Lung microvascular endothelial cell (primary cell): Measurements from ENCODE around the gene PDE2A. TPM values are rescaled to one million over a fixed set of nuclear protein-coding genes. Genes with fewer than 3 reads are reported as not detected.
A peak's percentile ranks its signal among the peaks of the same experiment; 100 is the strongest.

ENCODE experiments used
- DNase-seq, 2 donors: peaks; one replicate each; pipeline versions ENCODE4 v3.0.0 to v3.0.0-alpha.2; 2010; ENCODE audit warnings: low read depth in 2 of 2
- total RNA-seq: library from RNA; depleted of rRNA; stranded (reverse); fragments of >200 nt; gene quantifications from 2 replicates; pipeline ENCODE4 v1.2.1, GENCODE V29; 2014

The PDE2A gene
- total RNA-seq, 1 donor from 2014 or later: 415 TPM

DNA sequence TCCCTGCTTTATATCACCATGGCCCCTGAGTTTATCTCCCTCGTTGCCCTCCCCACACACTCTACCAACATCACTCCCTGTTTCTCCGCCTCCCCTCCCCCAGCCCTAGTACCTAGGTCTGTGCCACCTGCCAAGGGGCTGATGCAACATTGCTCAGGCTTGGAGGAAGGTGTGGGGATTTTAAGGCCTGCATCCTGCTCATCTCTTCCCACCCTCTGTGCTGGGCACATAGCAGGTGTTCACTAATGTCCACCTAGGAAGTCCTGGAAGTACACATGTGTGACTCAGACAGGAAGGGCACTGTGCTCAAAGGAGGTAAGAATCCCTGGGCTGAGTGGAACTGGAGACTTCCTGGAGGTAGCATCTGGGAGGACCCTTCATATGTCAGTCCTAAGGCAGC, 37.0 kb downstream of the PDE2A start:
- DNase-seq: peak in 1 of 2 donors; percentile 14

DNA sequence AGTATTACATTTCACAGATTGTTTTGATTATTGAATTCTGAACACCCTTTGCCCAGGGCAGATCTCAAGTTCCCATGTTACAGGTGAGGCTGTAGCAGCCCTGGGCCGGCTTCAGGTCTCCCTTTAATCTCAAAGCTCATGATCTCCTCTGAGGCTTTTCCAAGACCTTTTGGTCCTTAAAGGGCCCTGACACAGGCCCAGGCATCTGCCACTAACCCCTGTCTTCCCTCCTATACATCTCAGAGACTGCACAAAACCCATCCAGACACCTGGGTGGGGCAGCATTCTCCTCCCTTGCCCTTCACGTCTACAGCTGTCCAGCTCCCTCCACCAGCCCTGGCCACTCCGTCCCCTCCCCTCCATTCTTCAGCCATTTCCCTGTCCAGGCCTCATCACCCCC, 37.8 kb downstream of the PDE2A start:
- no peak for DNase-seq

DNA sequence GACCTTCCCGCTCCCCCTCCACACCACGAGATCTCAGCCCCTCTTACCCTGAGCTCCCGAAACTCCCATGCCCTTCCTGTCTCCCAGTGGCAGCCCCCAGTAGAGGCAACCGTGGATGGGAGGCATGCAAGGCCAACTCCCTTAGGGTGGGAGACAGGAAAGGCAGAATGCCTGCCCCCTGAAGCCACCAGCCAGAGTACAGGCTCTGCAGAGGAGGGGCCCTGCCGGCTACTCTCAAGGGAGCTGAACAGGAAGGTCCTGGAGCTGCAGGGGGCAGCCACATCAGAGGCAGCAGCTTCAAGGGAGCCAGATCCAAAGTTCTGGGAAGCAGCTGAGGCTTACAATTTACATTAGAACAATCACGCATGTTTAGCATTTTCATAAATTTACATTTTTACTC, 38.3 kb downstream of the PDE2A start:
- no peak for DNase-seq

DNA sequence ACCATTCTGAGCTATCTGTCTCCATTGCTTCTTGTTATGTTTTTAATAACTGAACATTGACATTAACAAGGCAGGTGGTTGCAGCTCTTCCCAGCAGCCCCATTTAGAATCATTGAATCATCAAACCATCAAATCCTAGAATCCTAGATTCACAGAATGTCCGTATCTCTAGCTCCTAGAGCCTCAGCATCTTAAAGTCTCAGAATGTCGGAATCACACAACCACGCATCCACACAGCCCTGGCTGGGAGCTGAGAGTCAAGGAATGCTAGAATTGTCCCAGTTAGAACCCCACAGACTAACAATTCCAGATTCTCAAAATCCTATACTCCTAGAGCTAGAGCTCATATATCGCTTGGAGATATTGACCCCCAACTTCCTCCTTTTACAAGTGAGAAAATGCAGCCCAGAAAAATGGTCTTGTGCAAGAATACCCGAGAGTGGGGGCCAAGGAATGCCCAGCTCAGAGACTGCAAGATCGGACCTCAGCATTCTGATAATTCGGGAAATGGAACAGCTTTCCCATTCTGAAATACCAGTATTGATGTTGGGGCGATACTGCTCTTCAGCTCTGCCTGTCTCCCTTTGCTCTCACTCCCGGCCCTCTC, 38.8 kb downstream of the PDE2A start:
- DNase-seq: no peak

DNA sequence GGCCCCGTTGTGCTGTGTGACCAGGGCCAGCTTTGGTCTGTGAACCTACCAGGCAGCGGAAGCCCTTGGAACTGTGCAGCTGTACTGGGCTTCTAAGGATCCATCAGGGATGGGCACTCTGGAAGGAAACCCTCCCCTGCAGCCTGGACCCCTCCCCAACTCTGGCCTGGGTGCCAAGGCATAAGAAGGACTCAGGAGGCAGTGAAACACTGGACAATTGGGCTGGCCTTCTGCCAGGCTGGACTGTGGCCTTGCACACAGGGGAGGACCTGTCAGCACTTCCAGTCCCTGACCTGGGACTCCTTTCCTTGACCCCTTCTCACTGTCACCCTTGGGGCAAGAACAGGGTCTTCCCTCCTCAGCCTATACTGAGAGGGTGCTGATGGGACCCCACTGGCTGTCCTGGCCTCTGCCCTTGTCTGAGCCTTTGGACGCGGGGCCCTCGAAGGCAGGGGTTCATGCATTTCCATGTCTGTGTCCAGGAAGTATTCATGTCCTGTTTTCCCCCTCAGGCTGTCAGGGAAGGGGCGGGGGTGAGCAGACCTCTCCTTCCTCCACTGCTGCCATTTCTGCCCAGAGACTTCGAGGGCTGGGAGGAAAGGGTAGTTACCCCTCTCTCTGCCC, 39.6 kb downstream of the PDE2A start:
- peak; percentile 20 to 49 for DNase-seq

DNA sequence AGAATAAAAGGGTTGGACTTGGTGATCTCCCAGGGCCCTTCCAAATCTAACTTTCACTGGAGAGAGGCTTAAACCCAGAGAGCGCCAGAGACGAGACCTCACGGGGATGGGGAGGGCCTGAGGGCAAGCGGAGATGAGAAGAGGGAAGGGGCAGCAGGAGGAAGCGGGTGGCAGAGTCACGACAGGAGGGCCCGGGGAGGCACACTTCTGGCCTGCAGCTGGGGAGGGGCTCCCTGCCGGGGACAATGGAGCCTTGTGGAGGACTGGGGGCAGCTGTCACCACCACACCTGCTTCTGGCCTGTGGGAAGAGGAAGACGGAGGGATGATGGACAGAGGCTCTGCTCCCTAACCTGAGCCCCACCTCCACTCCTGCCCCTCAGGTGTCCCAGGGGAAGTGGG, 40.2 kb downstream of the PDE2A start:
- DNase-seq: no peak

DNA sequence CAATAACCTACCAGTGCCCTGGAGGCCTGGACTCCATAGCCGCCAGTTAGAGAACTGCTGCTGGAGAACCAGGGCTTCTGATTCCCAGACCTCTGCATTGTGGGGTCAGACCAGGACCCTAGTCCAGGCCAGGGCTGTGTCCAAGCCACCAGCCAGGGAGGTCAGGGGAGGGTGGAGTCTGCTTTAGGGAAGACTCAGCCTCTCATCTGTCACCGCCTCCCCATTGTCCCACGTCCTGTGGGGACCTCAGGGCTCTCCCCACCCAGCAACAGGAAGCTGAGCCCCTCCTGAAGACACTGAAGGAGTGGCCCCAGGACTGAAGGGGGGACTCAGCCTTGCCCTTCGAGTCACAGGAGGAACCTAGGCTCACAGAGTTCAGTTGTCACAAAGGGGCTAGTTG, 41.2 kb downstream of the PDE2A start:
- peak in 1 of 2 donors; percentile 46 for DNase-seq

DNA sequence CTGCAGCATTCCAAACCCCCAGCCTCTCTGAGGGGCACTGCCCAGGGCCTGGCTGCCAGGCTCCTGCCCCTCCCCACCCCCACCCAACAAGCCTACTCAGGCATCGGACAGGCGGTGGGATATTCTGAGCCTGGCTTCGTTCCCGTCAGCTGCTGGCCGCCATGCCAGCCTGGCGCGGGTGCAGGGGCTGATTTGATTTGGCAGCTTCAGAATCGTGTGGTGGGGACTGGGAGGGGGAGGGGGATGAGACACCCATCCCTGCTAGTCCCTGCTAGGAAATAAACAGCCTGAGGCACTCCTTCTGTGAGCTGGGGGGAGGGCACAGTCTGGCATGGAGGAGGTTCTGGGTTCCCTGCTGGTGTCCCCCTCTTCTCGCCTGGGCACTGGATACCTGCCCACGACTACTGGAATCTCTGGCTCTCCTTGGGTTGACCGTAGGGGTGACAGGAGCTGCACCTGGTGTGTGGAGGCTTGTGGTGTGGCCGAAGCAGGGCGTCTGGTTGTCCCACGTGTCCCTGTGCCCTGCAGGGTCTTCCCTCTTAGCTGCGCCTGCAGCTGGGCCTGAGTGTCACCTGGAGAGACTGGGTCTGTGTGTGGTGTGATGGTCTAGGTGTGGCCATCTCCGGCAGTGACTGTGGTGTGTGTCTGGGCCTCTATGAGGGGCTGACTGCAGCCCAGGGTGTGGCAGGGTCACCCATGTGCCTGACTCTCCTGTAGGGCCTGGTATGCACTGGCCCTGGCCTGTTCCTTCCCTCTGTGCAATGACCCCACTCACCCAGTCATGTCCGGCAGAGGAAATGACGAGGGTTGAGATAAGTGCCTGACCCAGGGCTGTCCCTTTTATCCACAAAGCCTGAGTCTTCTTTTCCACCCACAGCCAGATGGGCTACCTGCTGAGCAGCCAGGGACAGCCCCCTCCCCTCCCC, 42.2 kb downstream of the PDE2A start:
- DNase-seq: peak; percentile 84 to 98

DNA sequence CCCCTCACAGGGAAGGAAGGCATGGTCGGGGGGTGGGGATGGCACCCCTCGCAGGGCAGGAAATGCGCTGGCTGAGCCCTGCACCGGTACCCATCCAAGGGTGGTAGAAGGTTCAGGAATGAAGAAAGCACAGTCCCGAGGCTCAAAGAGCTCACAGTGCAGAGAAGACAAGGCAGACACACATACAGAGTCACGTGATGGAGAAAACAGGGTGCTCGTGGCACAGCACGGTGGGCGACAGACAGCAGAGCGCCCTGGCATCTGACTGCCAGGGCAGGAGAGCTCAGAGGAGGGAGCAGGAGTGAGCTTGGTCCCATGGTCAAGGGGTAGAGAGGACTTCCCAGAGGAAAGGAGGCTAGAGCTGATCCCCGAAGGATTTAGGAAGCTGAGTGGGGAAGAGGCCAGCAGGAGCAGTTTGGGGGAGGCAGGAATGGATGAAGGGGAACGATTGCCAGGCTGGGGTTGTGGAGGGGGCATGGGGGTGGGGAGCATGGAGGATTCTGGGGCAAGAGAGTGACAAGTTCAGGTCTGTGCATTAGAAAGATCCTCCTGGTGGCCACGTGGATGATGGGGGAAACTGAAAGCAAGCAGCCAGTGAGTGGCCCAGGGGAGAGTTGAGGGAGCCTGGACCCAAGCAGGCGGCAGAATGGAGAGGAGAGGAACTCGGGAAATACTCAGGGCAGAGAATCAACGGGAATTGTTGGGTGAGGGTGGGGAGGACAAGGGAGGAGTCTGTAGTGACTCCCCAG, 43.9 kb downstream of the PDE2A start:
- no peak for DNase-seq

DNA sequence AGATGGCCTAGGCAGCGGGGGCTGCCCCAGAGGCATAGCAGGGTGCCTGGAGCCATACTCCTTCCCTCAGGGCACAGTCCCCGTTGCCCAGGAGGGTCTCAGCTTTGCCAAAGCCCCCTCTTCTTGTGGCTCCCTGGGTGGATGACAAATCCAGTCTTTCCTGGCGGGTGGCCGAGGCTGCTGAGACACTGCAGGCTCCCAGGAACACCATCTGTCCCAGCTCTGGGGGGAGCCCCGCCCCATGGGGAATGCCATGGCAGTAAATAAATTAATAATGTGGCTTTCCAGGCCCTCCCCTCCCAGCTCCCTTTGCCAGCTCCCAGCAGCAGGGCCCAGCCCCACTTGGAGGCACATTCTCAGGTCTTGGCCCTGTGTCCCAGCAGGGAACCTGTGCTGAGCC, 45.0 kb downstream of the PDE2A start:
- DNase-seq: no peak

DNA sequence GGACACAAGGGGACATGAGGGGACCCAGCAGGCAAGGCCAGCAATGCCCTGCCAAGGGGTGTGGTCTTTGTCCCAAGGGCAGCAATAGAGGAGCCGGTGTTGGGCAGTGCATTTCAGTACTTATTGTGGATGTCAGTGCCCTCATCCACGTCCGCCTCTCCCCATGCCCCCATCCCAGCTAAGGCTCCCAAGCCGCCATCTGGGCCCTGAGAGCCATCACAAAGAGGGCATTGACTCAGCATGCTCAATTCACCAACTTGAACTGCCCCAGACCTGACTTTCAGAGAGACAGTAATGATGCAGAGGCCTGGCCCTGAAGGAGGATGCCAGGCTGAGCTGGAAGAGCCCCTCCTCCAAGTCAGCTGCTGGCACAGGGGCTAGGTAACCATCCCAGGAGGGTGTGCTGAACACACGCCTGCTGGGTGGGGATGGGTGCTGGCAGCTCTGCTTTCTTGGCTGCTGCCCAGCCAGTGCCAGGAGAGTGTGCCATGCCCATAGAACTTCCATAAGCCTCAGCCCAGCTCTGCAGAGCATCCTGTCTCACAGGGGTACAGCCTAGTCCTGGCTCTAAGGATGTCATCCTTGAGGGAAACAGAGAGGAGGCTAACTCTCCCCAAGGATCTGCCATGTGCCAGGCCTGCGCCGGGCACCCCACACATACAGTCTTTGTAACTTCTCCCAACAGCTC, 46.5 kb downstream of the PDE2A start:
- DNase-seq: no peak

DNA sequence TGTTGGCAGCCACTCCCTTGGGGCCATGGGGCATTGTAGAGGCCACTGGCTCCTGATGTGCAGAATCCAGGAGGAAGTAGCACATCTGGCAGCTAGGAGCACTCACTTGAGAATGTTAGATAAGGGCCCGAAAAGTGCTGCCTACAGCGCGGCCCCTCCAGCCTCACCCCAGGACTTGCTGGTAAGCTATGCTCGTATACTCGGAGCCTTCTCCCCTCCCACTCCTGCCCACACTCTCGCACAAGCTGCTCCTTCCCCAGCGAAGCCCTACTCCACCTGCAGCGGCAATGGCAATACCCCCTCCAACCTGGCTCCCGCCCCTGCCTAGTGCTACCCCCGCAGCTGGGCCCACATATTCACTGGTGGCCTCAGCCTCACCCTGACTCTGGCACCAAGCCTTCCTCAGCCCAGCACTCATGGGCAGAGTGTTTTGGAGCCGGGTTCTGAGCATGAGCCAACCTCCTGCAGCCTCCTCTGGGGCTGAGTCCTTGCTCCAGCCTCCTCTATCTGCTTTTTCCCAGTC, 47.7 kb downstream of the PDE2A start:
- no peak for DNase-seq

DNA sequence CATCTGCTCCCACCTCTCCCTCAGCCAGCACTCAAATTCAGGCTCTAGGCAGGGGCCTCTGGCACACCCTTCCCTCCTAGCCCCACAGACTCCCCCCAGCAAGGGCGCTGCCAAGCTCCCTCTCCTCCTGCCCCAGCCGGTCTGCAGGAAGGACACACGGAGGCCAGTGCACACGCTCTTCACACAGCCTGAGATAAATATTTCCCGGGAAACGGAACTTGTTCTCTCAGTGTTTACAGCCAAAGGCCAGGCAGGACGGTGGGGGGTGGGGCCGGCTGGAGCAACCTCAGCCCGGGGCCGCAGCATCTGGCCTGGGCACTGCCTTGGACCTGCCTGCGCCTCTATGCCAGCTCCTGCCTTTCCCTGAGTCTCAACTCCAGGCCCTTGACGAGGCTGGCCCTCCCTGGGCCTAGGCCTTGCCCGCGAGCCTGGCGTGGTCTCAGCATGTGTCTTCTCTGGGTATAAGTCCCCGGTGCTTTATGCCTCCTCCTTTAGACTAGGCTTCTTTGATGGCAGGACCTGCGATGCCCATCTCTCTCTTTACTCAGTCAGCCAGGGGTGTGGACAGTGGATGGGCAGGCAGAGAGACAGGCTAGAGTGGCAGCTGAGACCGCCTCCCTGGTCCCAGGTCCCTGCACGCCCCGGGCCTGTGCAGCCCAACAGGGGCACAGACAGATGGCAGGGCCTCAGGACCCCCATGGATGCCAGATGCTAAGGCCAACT, 48.4 kb downstream of the PDE2A start:
- peak; percentile 90 to 97 for DNase-seq

DNA sequence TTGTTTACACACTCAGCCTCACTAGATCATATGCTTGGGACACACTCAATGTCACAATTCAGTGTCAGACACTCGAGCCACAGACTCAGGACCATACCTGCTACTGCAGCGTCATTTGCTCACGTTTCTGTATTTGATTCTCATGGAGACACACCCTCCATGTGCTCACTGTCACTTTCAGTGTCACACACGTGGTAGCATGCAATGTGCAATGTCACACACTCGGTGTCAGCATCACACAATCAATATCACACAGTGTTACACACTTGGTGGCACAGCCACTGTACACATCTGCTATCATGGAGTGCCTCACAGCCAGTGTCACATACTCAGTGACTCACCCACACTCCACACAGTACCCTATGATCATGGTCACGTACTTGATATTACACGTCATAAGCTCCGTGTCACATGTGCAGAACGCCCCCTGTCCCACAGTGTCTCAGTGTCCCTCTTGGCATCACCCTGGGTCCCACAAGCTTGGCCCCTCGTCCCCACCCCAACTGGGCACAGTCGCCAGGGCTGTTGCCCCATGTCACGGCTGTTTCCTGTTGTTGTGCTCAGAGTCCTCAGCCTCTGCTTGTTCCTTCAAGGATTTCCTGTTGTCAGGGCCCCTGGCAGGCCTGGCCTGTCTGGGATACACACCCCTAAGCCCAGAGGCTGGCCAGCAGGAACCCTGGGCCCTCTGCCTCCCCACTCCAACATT, 49.6 kb downstream of the PDE2A start:
- peak; percentile 73 to 89 for DNase-seq

DNA sequence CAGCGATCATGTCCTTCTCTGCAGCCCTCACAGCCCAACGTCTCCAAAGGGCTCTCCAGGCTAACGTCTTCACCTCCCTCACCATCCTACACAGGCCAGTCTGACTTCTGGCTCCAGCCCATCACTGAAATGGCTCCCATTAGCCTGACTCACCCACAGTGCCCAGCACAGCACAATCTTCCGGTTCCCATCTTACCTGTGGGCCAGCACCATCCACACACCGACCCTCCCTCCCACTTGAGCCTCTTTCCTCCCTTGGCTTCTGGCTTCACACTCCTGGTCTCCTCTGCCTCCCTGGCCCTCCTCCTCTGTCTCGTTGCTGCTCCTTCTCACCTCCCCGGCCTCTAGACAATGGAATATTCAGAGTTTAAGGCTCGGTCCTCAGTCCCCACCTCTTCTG, 51.2 kb downstream of the PDE2A start:
- DNase-seq: no peak

DNA sequence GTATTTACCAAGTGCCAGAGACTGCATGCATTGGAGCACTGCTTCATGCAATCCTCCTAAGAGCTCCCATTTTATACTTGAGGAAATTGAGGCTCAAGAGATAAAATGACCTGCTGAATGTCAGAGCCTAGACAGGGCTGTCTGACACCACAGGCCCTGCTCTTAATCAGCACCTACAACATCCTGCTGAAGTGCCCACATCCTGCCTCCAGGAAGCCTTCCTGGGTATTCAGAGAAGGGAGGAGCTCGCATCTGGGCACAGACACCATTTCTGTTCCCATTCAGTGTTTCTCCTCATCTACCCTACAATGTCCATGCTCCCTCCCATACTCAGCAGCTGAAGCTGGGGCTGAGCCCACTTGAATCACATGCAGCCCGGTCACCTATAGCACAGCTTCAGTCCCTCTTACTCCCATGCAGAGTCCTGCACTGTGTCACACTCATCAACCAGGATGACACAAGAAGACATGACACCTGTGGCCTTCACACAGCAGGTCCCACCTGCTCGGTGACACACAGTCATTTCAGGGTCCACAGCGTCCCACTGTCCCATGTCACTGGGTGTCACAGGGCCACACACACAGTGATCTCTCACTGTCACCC, 53.1 kb downstream of the PDE2A start:
- DNase-seq: no peak

DNA sequence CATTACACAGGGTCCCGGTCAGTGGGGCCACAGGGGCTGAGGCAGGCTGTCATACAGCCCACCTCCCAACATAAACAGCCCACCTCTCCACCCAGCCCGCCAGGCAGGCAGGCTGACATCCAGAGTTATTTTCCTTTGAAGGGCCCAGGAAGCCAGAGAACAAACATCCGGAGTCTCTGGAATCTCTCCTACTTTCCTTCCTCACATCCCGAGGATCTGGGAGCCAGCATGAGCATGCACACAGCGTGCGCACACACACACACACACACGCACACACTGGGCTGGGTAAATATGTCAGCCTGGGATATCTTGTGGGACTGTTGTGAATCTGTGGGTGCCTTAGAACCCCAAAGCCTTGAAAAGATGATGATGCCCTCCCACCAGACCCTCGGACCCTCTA, 55.4 kb downstream of the PDE2A start:
- no peak for DNase-seq

DNA sequence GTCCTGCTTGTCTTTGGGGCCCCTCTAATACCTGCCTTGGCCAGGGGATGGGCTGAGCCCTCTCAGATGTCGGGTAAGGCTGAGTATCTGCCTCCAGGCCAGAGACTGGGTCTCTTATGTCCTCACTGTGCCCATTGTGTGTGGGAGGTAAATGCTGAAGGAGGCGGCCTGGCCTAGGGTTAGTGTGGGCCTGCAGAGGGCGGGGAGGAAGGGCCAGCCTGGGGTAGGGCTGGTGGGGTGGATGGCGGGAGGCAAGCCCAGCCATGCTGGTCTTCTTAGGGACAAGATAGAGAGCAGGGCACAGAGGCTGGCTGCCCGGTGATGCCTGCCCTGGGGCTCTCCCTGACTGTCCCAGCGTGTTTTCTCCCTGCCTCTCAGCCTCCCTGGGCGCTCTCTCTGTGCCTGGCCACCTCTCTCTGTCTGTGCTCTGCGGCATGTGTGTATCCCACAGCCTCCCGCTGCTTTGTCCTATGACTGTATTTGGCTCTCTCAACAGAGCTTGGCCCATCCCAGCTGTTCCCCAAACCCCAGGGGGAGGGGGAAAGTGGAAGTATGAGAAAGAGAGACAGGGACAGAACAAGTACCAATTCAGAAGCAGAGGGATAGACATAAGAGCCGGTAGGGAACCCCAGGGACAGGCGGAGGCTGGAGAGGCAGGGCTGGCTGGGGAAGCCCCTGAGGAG, 57.0 kb downstream of the PDE2A start:
- no peak for DNase-seq

DNA sequence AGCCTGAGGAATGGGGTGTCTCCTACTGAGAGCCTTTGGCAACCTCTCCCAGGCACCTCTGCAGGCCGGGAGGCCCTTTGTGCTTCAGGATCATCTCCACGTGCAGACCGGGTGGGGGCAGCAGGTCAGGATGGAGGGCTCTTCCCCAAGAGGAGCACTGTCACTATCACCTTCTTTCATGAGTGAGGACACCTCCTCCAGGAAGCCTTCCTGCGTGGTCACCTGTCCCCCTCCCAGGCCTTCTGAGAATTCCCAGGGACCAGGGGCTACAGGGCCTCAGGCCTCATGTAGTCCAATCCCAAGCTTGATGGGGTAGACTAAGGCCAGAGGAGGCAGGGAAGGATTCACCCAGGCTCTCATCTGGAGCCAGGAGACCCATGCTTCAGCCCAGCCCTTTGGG, 57.6 kb downstream of the PDE2A start:
- DNase-seq: no peak
